Loucy (cell line): ENCODE measurements around the gene TNFRSF19.

ENCODE experiments used
- CTCF ChIP-seq: fragments of 200-600 bp; sonication (generic); conservative IDR thresholded peaks from 2 replicates; pipeline ENCODE4 v1.5.1; 2014; ENCODE audit warnings: mild to moderate bottlenecking, antibody characterized with exemption, low read length
- EZH2phosphoT487 ChIP-seq: fragments of 200-600 bp; IDR thresholded peaks from 2 replicates; pipeline ENCODE4 v1.6.1; 2018; ENCODE audit warnings: antibody characterized with exemption, mild to moderate bottlenecking, moderate library complexity, borderline replicate concordance

- TF ChIP-seq CTCF (no peak), EZH2phosphoT487 (no peak)
Observed at GRCh38 chr13:23629566-23630272, 59.5 kb downstream of the TNFRSF19 start.
